SH-SY5Y (cell line): ENCODE results near the gene SYNE2.

Source experiments
- GATA2 ChIP-seq: IDR thresholded peaks from 2 replicates; pipeline ENCODE4 v1.6.1; 2011; ENCODE audit warnings: mild to moderate bottlenecking, low read depth, low read length
- GATA3 ChIP-seq: IDR thresholded peaks from 2 replicates; pipeline ENCODE4 v1.6.1; 2011; ENCODE audit warnings: low read depth, mild to moderate bottlenecking, low read length, moderate library complexity

DNA sequence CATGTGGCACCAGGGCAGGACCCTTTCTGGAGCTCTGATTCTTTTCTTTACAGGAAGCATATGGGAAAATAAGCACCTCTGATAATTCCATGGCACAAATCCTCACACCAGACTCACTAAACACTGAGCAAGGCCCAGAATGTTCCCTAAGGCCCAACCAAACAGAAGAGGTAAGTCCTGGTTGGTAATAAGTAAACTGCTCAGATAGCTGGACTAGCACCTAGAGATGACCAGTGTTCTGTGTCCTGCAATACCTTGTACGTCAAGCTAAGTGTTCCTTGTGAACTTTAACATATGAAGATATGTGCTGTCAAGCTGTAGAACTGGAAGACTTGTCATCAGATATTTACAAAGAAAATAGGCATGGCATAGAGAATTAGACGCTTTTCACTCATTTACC, 254.6 kb downstream of the SYNE2 start:
- TF ChIP-seq GATA2 (no peak), GATA3 (no peak)
